ENCODE data around the gene GMPR. TPM values are rescaled to one million over a fixed set of nuclear protein-coding genes. Genes with fewer than 3 reads are reported as not detected.

GMPR gene
- polyA plus RNA-seq, 1 experiment: 8.6 TPM

DNA sequence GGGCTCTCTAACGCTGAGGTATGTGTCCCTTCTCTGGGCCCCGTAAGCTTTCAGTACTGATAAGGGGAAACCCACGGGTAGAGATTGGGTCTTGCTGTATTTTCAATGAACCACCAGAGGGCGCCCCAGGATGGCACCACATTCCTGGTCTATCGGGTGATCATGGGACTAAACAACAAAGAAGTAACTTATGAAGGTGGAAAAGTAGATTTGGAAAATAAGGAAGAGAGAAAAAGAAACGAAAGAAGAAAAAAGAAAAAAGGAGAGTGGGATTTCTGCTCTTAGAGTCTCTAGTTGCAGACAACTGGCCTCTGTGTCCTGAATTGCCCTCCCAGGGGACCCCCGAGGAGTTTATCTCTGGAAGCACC, 93.8 kb downstream of the GMPR start:
- Histone ChIP-seq H3K27ac (ENCODE audit: low read depth, low read length) (no peak overlapping the region), H3K9me3 (ENCODE audit: control insufficient read depth, insufficient read depth, low read length) (peaks cover 1% of the 10 kb centered on the region; the same call in 1 of the 2 replicates), H3K27me3 (ENCODE audit: control insufficient read depth, insufficient read depth, low read length) (no peaks in the 10 kb centered on the region), H3K4me3 (ENCODE audit: low read depth, low read length) (no peak overlapping the region)
- TF ChIP-seq, protein P1, sequence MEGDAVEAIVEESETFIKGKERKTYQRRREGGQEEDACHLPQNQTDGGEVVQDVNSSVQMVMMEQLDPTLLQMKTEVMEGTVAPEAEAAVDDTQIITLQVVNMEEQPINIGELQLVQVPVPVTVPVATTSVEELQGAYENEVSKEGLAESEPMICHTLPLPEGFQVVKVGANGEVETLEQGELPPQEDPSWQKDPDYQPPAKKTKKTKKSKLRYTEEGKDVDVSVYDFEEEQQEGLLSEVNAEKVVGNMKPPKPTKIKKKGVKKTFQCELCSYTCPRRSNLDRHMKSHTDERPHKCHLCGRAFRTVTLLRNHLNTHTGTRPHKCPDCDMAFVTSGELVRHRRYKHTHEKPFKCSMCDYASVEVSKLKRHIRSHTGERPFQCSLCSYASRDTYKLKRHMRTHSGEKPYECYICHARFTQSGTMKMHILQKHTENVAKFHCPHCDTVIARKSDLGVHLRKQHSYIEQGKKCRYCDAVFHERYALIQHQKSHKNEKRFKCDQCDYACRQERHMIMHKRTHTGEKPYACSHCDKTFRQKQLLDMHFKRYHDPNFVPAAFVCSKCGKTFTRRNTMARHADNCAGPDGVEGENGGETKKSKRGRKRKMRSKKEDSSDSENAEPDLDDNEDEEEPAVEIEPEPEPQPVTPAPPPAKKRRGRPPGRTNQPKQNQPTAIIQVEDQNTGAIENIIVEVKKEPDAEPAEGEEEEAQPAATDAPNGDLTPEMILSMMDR (IDR thresholded peaks at IDR 0.05; ENCODE audit: low read depth, low read length): peak; percentile 89
- DNase-seq (ENCODE audit: low read depth, low spot score): no peak
- ChIA-PET POLR2A (interaction anchor here (0.6 kb wide), 2 partner anchors 430 to 1266 kb away, joined by 3 read pairs; no protein-coding TSS in a partner anchor), CTCF (interaction anchor here (0.6 to 5.8 kb wide), 33 partner anchors 8 to 759 kb away, joined by 3 to 38 read pairs (median 5); partner anchors contain the start of gene ATXN1)

DNA sequence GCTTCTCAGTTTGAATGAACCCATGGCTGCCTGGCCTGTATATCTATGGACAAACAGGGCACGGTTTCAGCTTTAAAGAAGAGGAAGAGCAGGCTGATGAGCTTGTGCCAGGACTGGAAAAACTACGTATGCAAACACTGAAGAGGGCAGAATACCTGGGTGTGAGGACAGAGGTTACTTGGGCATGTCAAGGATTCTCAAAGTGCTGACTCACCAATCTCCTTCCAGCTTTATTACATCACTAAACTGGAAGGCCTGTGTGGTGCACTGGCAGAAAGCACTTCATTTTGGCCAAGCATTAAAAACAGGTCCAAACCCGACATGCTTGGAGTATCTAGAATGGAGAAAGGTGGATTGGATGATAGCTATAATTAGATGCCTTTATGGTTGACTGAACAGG, 95.2 kb downstream of the GMPR start:
- TF ChIP-seq, protein P1 (IDR thresholded peaks at IDR 0.05; ENCODE audit: low read depth, low read length): no peak
- Histone ChIP-seq H3K27me3 (ENCODE audit: control insufficient read depth, insufficient read depth, low read length) (no peaks in the 10 kb centered on the region), H3K4me3 (ENCODE audit: low read depth, low read length) (no peak overlapping the region), H3K27ac (ENCODE audit: low read depth, low read length) (no peak overlapping the region), H3K9me3 (ENCODE audit: control insufficient read depth, insufficient read depth, low read length) (no peaks in the 10 kb centered on the region)
- ChIA-PET CTCF (interaction anchor here (0.5 to 5.8 kb wide), 17 partner anchors 10 to 753 kb away, joined by 3 to 38 read pairs (median 4); partner anchors contain the start of gene ATXN1), POLR2A (interaction anchor here (1.1 kb wide), 1 partner anchor 21 kb away, joined by 3 read pairs; no protein-coding TSS in a partner anchor)
- no peak for DNase-seq (ENCODE audit: low read depth, low spot score)

DNA sequence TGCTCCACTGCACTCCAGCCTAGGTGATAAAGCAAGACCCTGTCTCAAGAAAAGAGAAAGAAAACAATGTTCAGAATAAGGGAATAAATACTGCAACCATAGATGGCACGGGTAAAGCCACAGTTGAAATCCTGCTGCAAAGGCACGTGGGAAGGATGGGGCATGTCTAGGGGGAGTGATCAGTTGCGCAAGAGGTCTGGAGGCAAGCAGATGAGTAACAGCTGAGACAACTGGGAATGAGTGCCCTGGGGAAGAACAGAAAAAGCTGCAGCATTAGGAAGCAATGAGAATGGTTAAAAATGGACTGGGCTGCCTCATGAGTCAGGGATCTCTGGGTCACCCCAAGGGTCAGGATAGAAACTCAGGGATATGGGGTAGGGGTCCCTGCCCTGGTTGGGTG, 96.3 kb downstream of the GMPR start:
- ChIA-PET POLR2A (interaction anchor here (1.0 to 1.2 kb wide), 2 partner anchors 137 to 425 kb away, joined by 4 to 5 read pairs; no protein-coding TSS in a partner anchor), CTCF (interaction anchor here (1.2 to 5.8 kb wide), 3 partner anchors 16 to 428 kb away, joined by 3 to 38 read pairs (median 14); partner anchors contain the start of gene ATXN1)
- TF ChIP-seq, protein P1 (IDR thresholded peaks at IDR 0.05; ENCODE audit: low read depth, low read length): no peak
- Histone ChIP-seq H3K9me3 (ENCODE audit: control insufficient read depth, insufficient read depth, low read length) (no peaks in the 10 kb centered on the region), H3K27ac (ENCODE audit: low read depth, low read length) (peak overlapping the region; percentile 68), H3K4me3 (ENCODE audit: low read depth, low read length) (no peak overlapping the region), H3K27me3 (ENCODE audit: control insufficient read depth, insufficient read depth, low read length) (no peaks in the 10 kb centered on the region)
- peak; percentile 70 for DNase-seq (ENCODE audit: low read depth, low spot score)

DNA sequence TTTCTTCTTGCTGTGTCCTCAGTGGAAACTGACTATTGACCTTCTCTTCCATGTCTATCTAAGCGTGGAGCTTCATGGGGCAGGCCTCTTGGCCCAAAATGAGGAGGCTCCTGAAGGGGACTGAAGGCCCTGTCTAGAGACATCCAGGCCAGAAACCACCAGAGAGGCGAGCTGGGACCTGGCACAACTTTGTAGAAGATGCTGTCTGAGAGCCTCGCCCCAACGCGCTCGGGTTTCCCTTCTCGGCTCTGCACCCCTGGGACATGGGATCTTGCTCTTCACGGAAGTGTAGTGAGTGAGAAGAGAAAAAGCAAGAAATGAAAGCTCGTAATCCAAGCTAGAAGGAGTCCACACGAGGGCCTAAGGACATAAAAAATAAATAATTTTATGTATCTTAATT, 96.8 kb downstream of the GMPR start:
- Histone ChIP-seq H3K27ac (ENCODE audit: low read depth, low read length) (peak overlapping the region; percentile 68), H3K4me3 (ENCODE audit: low read depth, low read length) (no peak overlapping the region), H3K27me3 (ENCODE audit: control insufficient read depth, insufficient read depth, low read length) (no peaks in the 10 kb centered on the region), H3K9me3 (ENCODE audit: control insufficient read depth, insufficient read depth, low read length) (no peaks in the 10 kb centered on the region)
- ChIA-PET POLR2A (interaction anchor here (1.0 to 1.2 kb wide), 2 partner anchors 136 to 424 kb away, joined by 4 to 5 read pairs; no protein-coding TSS in a partner anchor), CTCF (interaction anchor here (5.8 kb wide), 1 partner anchor 428 kb away, joined by 38 read pairs; the partner anchor contains the start of gene ATXN1)
- TF ChIP-seq, protein P1 (IDR thresholded peaks at IDR 0.05; ENCODE audit: low read depth, low read length): no peak
- no peak for DNase-seq (ENCODE audit: low read depth, low spot score)

DNA sequence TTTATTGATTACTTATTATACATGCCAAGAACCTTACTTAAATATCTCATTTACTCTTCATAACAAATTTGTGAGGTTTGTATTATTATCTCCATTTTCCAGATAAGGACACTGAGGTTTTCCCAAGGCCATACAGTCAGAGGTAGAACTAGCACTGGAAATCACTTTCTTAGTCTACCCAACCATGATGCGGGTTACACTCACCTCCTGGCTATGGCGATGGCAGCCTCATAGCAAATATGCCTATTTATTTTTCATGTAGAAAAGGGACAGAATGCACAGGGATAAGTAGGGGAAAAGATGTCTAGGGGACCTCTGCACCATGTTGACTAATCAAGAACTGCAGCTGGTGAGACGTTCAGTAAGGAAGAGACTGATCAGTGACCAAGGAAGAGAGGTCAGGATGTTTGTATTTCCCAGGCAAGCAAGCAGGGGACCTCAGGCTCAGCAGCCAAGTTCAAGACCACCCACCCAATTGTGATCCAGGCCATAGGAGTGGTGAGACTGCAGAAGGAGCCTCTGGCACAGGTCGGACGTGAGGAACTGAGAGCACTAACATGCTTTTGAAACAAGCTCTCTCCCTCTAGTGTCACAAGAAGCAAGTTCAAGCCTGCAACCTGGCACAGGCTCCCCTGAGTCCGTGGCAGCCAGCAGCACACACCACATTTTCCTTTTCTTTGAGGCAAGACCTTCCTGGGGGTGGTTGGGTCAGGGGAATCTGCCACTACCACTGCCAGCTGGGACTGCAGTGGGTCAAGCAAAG, 97.8 kb downstream of the GMPR start:
- Histone ChIP-seq H3K9me3 (ENCODE audit: control insufficient read depth, insufficient read depth, low read length) (no peaks in the 10 kb centered on the region), H3K4me3 (ENCODE audit: low read depth, low read length) (no peak overlapping the region), H3K27ac (ENCODE audit: low read depth, low read length) (no peak overlapping the region), H3K27me3 (ENCODE audit: control insufficient read depth, insufficient read depth, low read length) (no peaks in the 10 kb centered on the region)
- TF ChIP-seq, protein P1 (IDR thresholded peaks at IDR 0.05; ENCODE audit: low read depth, low read length): no peak
- CTCF ChIA-PET: interaction anchor here (1.6 kb wide), 1 partner anchor 427 kb away, joined by 7 read pairs; no protein-coding TSS in a partner anchor
- DNase-seq (ENCODE audit: low read depth, low spot score): no peak
- POLR2A ChIA-PET: no interaction called here
